HG03025 (cell line): ENCODE data around the gene DRD4.

Source experiments
- ATAC-seq: cut with Tn5 transposase; IDR thresholded peaks from one replicate; pipeline ENCODE4 v1.9.1; 2021; ENCODE audit warnings: mild to moderate bottlenecking, moderate library complexity; ENCODE audit not compliant: unreplicated experiment, low FRiP score

DRD4 gene

GRCh38 chr11:636511-637332 is at the start of gene DRD4:
Gene DRD4 (plus strand): TSS chr11:637269. CDS start chr11:637305, 36 bp downstream.
- no peak for ATAC-seq

DNA sequence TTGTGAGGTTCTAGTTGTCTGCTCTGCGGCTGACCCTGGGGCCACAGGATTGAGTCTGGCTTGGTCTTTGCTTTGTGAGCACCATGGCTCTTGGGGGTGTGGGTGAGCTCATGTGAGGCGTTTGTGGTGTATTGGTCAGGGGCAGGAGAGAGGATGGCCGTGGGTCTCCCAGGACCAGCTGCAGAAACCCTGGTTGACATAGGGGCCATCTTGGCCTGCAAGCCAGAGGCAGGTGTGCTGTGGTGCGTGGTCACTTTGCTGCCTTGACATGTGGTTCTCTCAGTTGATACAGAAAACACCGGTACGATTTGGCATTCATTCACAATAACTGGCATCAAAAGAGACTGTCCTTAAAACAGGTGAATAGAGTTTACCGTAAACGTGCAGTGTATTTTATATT is 49.5 kb upstream of the DRD4 start:
- ATAC-seq = no peak

GRCh38 chr11:587978-588380 is 49.1 kb upstream of the DRD4 start:
- ATAC-seq = no peak

GRCh38 chr11:589798-590197 is 47.3 kb upstream of the DRD4 start:
- no peak for ATAC-seq

- no peak for ATAC-seq
These were observed 46.1 kb upstream of the DRD4 start for GRCh38 chr11:590997-591396.

DNA sequence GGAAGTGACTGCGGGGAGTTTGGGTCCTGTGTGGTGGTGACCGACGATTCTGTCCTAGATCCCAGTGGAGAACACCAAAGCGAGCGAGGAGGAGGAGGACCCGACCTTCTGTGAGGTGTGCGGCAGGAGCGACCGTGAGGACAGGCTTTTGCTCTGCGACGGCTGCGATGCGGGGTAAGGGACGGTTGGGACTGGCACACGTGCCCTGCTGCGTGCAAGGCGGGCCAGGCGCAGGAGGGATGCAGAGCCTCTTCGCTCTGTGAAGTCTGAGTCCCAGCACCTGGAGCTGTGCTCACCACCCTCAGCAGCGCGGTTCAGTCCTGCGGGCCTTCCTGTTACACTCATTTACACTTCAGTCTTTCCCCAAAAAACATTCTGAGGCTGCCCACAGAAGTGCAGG is 44.6 kb upstream of the DRD4 start:
- no peak for ATAC-seq

DNA sequence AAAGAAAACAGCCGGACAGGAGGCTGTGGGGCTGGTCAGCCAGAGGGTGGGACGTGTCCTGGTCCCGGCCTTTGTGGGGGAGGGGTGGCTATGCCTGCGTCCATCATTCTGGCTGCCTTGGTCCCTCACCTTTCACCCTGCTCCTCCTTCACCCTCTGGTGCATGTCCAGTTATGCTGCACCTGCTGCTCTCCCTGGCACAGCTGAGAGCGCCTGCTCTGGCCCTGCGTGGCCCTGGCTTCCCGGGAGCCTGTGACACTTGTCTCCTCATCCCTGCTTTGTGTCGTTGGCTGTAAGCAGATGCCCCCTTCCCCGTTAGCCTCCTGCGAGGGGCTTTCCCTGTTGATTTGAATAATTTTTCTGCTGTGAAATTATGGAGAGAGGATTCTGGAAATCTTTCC is 44.2 kb upstream of the DRD4 start:
- ATAC-seq = no peak

DNA sequence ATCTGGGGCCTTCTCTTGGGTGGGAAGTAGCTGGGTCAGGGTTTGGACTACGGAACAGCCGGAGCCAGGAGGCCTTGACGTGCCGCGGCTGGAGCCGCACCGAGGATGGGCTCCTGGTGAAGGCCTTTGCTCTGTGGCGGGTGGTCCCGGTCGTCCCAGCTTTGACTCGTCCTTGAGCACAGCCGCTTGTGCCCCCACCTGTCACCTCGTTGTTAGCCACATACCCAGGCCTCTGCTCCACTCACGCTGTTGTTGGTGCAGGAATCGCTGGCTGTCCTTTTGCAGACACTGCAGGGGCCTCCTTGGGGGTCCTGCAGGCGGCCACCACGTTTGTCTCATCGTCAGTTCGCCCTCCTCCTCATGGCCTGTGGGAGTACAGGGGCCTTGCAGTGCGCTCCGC is 43.7 kb upstream of the DRD4 start:
- ATAC-seq = no peak

DNA sequence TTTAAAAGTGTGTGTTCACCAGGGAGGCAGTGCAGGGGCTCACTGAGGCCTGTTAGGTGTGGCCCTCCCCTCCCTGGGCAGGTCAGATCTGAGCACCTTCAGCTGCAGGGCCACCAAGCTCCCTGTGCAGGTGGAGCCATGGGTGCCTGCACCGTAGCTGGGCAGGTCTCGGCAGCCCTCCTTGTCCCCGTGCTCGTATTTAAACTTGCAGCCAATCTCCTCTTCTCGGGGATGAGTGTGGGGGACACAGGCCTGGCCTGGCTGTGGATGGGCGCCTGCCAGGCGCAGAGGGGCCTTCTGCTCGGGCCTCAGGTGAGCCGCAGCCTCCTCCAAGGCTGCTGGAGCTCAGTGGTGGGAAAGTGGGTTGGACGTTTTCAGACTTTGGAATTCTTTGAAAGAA is 41.7 kb upstream of the DRD4 start:
- ATAC-seq = no peak

- ATAC-seq = no peak
These were observed 40.7 kb upstream of the DRD4 start for GRCh38 chr11:596374-596773.

DNA sequence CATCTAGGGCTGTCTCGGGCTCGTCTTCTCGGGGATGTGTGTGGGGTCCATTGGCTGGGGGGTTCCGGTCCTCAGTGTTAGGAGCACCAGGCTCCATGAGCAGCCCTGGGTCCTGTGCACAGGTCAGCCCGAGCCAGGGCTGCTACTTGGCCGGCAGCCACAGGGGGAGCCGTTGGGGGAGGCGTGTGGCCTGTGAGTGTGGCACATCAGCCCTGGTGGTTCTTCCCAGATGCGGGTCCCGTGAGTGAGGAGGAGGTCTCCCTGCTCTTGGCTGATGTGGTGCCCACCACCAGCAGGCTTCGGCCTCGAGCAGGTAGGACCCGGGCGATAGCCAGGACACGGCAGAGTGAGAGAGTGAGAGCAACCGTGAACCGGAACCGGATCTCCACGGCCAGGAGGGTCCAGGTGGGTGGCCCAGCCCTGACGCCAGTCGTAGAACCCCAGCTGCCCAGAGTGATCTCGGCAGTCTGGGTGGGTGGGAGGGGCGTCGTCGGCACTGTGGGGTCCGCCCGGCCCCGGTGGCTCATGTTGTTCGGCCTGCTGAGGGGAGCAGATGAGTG is 39.8 kb upstream of the DRD4 start:
- ATAC-seq = no peak

GRCh38 chr11:598005-598680 is 38.9 kb upstream of the DRD4 start:
- ATAC-seq = no peak

DNA sequence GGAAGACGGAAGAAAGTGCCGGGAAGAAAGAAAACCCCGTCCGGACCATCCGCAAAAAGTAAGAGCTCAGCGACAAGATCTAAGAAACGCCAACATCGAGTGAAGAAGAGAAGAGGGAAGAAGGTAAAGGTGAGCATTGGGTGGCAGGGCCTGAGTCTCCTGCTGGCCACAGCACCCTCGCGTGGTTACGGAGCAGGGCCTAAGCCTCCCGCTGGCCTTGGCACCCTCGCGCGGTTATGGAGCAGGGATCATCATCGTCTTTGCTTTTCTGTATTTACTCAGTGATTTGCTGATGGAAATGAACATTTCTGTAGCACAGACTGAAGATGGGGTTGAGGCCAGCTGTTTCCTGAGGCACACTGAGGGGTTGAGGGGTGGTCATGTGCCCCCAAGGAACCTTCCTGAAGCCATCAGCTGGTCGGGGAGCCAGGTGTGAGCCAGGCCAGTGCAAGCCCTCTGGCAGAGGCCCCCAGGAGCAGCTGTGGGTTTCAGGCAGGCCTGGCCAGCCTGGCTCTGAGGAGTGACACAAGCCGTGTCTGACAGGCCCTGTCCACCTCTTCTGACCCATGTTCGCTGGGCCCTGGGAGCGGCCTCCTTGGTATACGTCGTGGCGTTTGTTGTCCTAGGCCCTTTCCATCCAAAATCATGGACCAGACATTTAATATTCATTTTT is 35.4 kb upstream of the DRD4 start:
- no peak for ATAC-seq

GRCh38 chr11:603154-603553 is 33.9 kb upstream of the DRD4 start:
- no peak for ATAC-seq

GRCh38 chr11:605286-606129 is 31.6 kb upstream of the DRD4 start:
- ATAC-seq = no peak

DNA sequence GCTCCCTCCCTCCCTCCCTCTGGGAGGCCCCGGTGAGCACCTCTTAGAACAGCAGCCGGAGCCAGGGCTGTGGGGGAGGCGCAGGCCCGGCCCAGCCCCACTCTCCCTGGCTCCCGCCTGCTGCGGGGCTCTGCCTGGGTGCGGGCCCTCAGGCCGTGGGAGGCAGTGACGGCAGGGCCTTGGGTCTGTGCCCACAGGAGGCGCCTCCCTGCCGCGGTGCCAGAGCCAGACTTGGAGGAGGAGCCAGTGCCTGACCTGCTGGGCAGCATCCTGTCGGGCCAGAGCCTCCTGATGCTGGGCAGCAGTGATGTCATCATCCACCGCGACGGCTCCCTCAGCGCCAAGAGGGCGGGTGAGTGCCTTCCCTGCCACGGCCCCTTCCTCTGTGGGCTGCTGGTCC is 30.8 kb upstream of the DRD4 start:
- ATAC-seq = no peak

GRCh38 chr11:607020-607780 is 29.9 kb upstream of the DRD4 start:
- no peak for ATAC-seq

DNA sequence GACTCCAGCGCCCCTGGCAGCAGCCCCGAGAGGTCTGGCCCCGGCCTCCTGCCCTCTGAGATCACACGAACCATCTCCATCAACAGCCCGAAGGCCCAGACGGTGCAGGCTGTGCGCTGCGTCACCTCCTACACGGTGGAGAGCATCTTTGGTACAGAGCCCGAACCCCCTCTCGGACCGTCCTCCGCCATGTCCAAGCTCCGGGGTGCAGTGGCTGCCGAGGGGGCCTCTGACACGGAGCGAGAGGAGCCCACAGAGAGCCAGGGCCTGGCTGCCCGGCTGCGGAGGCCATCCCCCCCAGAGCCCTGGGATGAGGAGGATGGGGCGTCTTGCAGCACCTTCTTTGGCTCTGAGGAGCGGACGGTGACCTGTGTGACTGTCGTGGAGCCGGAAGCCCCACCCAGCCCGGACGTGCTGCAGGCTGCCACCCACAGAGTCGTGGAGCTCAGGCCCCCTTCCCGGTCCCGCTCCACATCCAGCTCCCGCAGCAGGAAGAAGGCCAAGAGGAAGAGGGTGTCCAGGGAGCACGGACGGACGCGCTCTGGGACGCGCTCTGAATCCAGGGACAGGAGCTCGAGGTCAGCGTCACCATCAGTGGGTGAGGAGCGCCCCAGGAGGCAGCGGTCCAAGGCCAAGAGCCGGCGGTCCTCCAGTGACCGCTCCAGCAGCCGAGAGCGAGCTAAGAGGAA is 29.0 kb upstream of the DRD4 start:
- no peak for ATAC-seq

- no peak for ATAC-seq
These were observed 28.2 kb upstream of the DRD4 start for GRCh38 chr11:608791-609251.
